K562 (cell line): ENCODE measurements around the gene MCAM. TPM values are rescaled to one million over a fixed set of nuclear protein-coding genes. Genes with fewer than 3 reads are reported as not detected.

ENCODE experiments used
- ARID3B ChIP-seq: fragments of 250-450 bp; sonication (Bioruptor Pico); IDR thresholded peaks from 2 replicates; pipeline ENCODE4 v1.4.0; 2020; ENCODE audit warnings: borderline replicate concordance
- BRD4 ChIP-seq: fragments of 200-600 bp; sonication (generic); IDR thresholded peaks from 2 replicates; pipeline ENCODE4 v1.6.1; 2017; ENCODE audit warnings: inconsistent platforms
- CEBPG ChIP-seq, 3 experiments: fragments of 200-800 bp in 1 of 3; sonication (Bioruptor generic) in 1 of 3; sonication (generic) in 1 of 3; formaldehyde crosslinking in 1 of 3; IDR thresholded peaks in 2 of 3; conservative IDR thresholded peaks in 1 of 3; 2 replicates each; pipeline versions ENCODE4 v1.6.1 to v1.8.0; 2016 to 2022; ENCODE audit warnings: missing compliant biosample characterization in 2 of 3, missing genetic modification characterization in 2 of 3, mild to moderate bottlenecking in 1 of 3, missing genetic modification reagents in 1 of 3
- CREB1 ChIP-seq, 2 experiments: sonication (generic) in 1 of 2; formaldehyde crosslinking in 1 of 2; IDR thresholded peaks; 2 replicates each; pipeline versions ENCODE4 v1.6.1 to v1.8.0; 2012 to 2022; ENCODE audit warnings: inconsistent platforms in 1 of 2, mild to moderate bottlenecking in 1 of 2, missing genetic modification reagents in 1 of 2, moderate library complexity in 1 of 2
- E2F3 ChIP-seq: fragments of 250-450 bp; sonication (Bioruptor Pico); IDR thresholded peaks from 2 replicates; pipeline ENCODE4 v1.4.0; 2020; ENCODE audit warnings: mild to moderate bottlenecking
- E4F1 ChIP-seq: fragments of 250-450 bp; sonication (Bioruptor Pico); IDR thresholded peaks from 2 replicates; pipeline ENCODE4 v1.5.0; 2021; ENCODE audit warnings: mild to moderate bottlenecking, borderline replicate concordance
- ELK3 ChIP-seq: fragments of 450-650 bp; formaldehyde crosslinking; IDR thresholded peaks from 2 replicates; pipeline ENCODE4 v1.4.0; 2020; ENCODE audit warnings: mild to moderate bottlenecking
- FOXP1 ChIP-seq: sonication (generic); formaldehyde crosslinking; IDR thresholded peaks from 2 replicates; pipeline ENCODE4 v1.8.0; 2022; ENCODE audit warnings: mild to moderate bottlenecking, missing genetic modification reagents
- HDAC1 ChIP-seq, 2 experiments: fragments of 450-650 bp; IDR thresholded peaks; 2 replicates each; pipeline ENCODE4 v1.6.1; 2016 to 2017; ENCODE audit warnings: inconsistent platforms in 1 of 2, mild to moderate bottlenecking in 1 of 2, moderate library complexity in 1 of 2
- IRF1 ChIP-seq: sonication (generic); formaldehyde crosslinking; IDR thresholded peaks from 2 replicates; pipeline ENCODE4 v1.8.0; 2022; ENCODE audit warnings: missing genetic modification reagents, mild to moderate bottlenecking, borderline replicate concordance
- PHF8 ChIP-seq: fragments of 200-600 bp; sonication (generic); IDR thresholded peaks from 2 replicates; pipeline ENCODE4 v1.6.1; 2012; ENCODE audit warnings: mixed run types, mild to moderate bottlenecking, inconsistent platforms, low read length, moderate library complexity, borderline replicate concordance
- POLR2A ChIP-seq: fragments of 450-650 bp; conservative IDR thresholded peaks from 2 replicates; pipeline ENCODE4 v1.6.1; 2016
- POLR2H ChIP-seq: IDR thresholded peaks from 2 replicates; pipeline ENCODE4 v1.6.1; 2016; ENCODE audit warnings: missing genetic modification characterization, low read depth, mild to moderate bottlenecking, control low read depth, missing compliant biosample characterization, moderate library complexity
- PTRF ChIP-seq: fragments of 450-650 bp; IDR thresholded peaks from 2 replicates; pipeline ENCODE4 v1.6.1; 2016; ENCODE audit warnings: mild to moderate bottlenecking, missing genetic modification characterization, missing compliant biosample characterization
- RAD21 ChIP-seq, 2 experiments: fragments of 250-450 bp in 1 of 2; fragments of 450-650 bp in 1 of 2; sonication (Bioruptor Pico) in 1 of 2; formaldehyde crosslinking in 1 of 2; IDR thresholded peaks in 1 of 2; conservative IDR thresholded peaks in 1 of 2; 2 replicates each; pipeline versions ENCODE4 v1.4.0 to v1.8.0; 2020 to 2022; ENCODE audit warnings: mild to moderate bottlenecking in 2 of 2, moderate library complexity in 1 of 2
- SIRT6 ChIP-seq: IDR thresholded peaks from one replicate; pipeline ENCODE4 v1.6.1; 2012; ENCODE audit warnings: low read depth, mild to moderate bottlenecking, control low read depth, inconsistent platforms, low read length, moderate library complexity
- SMAD3 ChIP-seq: fragments of 450-650 bp; formaldehyde crosslinking; conservative IDR thresholded peaks from 2 replicates; pipeline ENCODE4 v1.4.0; 2020; ENCODE audit warnings: mild to moderate bottlenecking
- SRSF7 ChIP-seq: fragments of 200-400 bp; formaldehyde crosslinking; optimal IDR thresholded peaks from 2 replicates; pipeline ENCODE3; 2017; ENCODE audit warnings: mild to moderate bottlenecking, low read depth, low read length
- STAG1 ChIP-seq: sonication (generic); formaldehyde crosslinking; IDR thresholded peaks from 2 replicates; pipeline ENCODE4 v1.5.0; 2020; ENCODE audit warnings: missing genetic modification reagents, borderline replicate concordance
- TCFL5 ChIP-seq: fragments of 250-450 bp; sonication (Bioruptor Pico); conservative IDR thresholded peaks from 2 replicates; pipeline ENCODE4 v1.6.1; 2021; ENCODE audit warnings: mild to moderate bottlenecking, moderate library complexity, matching md5 sums
- ZFX ChIP-seq: sonication (generic); formaldehyde crosslinking; IDR thresholded peaks from 2 replicates; pipeline ENCODE4 v1.8.0; 2022; ENCODE audit warnings: mild to moderate bottlenecking, missing genetic modification reagents, moderate library complexity
- ZKSCAN3 ChIP-seq: fragments of 250-450 bp; sonication (Bioruptor Pico); IDR thresholded peaks from 2 replicates; pipeline ENCODE4 v1.4.0; 2020
- polyA plus RNA-seq, 8 experiments: library from polyadenylated mRNA; depleted of rRNA in 4 of 8; stranded (reverse) in 5 of 8; unstranded in 3 of 8; fragments of >200 nt; fragmentation: Nextera tagmentation in 2 of 8; fragmentation: Illumina TruSeq in 1 of 8; extraction: Ambion mirVana in 2 of 8; extraction: Trizol in 1 of 8; gene quantifications; 2 replicates each; pipeline versions ENCODE4 v1.2.1 to v1.2.3, GENCODE V29; 2011 to 2014; ENCODE audit warnings: inconsistent platforms in 1 of 8, missing spikeins in 1 of 8
- total RNA-seq, 7 experiments: library from RNA; depleted of rRNA in 6 of 7; stranded (reverse); fragments of >200 nt in 6 of 7; fragmentation: Illumina TruSeq in 2 of 7; extraction: Trizol in 2 of 7; gene quantifications; 2 replicates each; pipeline versions ENCODE4 v1.2.1 to v1.2.3, GENCODE V29; 2011 to 2021; ENCODE audit warnings: low replicate concordance in 1 of 7

The MCAM gene
- total and polyA plus RNA-seq, 9 of the 15 experiments (the other 6 are each of a cell fraction or from before 2014, with no cell fraction given), result 14.7 to 118 (median 53.6) TPM

GRCh38 chr11:119334174-119334930 lies 17.4 kb upstream of the MCAM start, which contains the start of gene RNF26 (continued):
- TF ChIP-seq FOXP1, result no peak
- TF ChIP-seq ELK3 (CRISPR knock-in tag), result no peak
- no peak for TF ChIP-seq SMAD3 (CRISPR knock-in tag)
- TF ChIP-seq POLR2A, result peak; percentile 87
- peak; percentile 91 for TF ChIP-seq CREB1 (IDR thresholded peaks at IDR 0.05)
- TF ChIP-seq CREB1 (CRISPR knock-in tag; IDR thresholded peaks at IDR 0.05), result peak; percentile 88
- TF ChIP-seq STAG1 (CRISPR knock-in tag), result peak; percentile 44
- no peak for TF ChIP-seq PTRF (tag)
- no peak for TF ChIP-seq RAD21 (CRISPR knock-in tag; conservative IDR thresholded peaks at IDR 0.05 in 1 of 2, IDR thresholded peaks at IDR 0.05 in 1 of 2)
- TF ChIP-seq E2F3, result no peak
- TF ChIP-seq BRD4, result peak; percentile 74; the same call in 1 of the 2 replicates
- peak in 1 of 2 experiments; percentile 78; a peak in 2 of 4 replicates for TF ChIP-seq HDAC1 (IDR thresholded peaks at IDR 0.05)
- peak; percentile 75; the same call in 1 of the 2 replicates for TF ChIP-seq PHF8
- no peak for TF ChIP-seq ARID3B
- no peak for TF ChIP-seq SIRT6
- TF ChIP-seq TCFL5, result no peak
- no peak for TF ChIP-seq POLR2H (tag)
- TF ChIP-seq E4F1 (CRISPR knock-in tag), result no peak
- TF ChIP-seq SRSF7, result no peak
- peak; percentile 48; the same call in 1 of the 2 replicates for TF ChIP-seq ZFX (CRISPR knock-in tag)
- no peak for TF ChIP-seq ZKSCAN3 (CRISPR knock-in tag)
- TF ChIP-seq IRF1 (CRISPR knock-in tag), result no peak
- TF ChIP-seq CEBPG (CRISPR knock-in tag; IDR thresholded peaks at IDR 0.05), result no peak
- no peak for TF ChIP-seq CEBPG (tag; conservative IDR thresholded peaks at IDR 0.05 in 1 of 2, IDR thresholded peaks at IDR 0.05 in 1 of 2)
